Right renal pelvis (tissue), 4 donors: ENCODE data around the gene TRIM14. TPM values are rescaled to one million over a fixed set of nuclear protein-coding genes. Genes with fewer than 3 reads are reported as not detected.
A peak's percentile ranks its signal among the peaks of the same experiment; 100 is the strongest.
"Not testable (repeated sequence)": the region's sequence is repeated elsewhere in the genome, so short reads cannot be mapped to it uniquely, and the experiment has no call there.

Experiments
- DNase-seq, 4 donors: peaks; one replicate each; pipeline ENCODE4 v3.0.0-alpha.2; 2013; ENCODE audit warnings: low read depth in 4 of 4, low spot score in 3 of 4, missing footprints in 1 of 4
- polyA plus RNA-seq, 4 donors: library from polyadenylated mRNA; unstranded; fragments of 120-200 nt; gene quantifications; one replicate each; pipeline ENCODE4 v1.2.1, GENCODE V29; 2013; ENCODE audit not compliant: insufficient read length in 4 of 4

TRIM14 gene
- polyA plus RNA-seq, 4 donors, result 4.8 to 6.5 (median 5.2) TPM

DNA sequence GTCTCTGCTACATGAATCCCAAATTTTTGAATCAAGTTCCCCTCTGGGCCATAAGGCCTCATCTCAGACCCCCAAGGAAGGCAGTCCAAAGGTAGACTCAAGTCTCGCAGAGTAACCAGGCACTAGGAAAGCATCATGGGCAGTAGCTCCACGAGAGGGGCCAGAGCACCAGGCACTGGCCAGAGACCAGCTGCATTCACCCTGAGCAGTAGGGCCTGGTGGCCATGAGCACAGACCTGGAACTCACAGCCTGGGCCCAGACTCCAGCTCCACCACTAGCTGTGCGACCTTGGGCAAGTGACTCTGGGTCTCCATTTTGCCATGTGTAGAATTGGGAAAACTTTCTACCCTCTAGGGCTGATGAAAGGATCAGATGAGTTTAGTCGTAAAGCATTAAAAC is 34.0 kb downstream of the TRIM14 start:
- DNase-seq, result no peak

DNA sequence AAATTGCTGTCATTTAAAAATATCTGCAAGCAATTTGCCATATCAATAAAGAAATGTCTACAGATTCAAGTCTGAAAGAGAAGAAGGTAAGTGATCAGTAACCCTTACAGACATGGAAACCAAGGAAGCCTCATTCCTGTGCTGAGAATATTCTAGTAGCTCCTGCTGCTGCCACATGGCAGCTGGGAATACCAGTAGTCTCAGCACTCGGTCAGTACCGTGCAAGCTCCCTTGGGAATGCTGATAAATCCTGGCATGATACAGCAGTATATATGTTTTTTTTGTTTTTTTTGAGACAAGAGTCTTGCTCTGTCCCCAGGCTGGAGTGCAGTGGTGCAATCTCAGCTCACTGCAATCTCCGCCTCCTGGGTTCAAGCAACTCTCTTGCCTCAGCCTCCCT is 34.6 kb downstream of the TRIM14 start:
- DNase-seq, result no peak

DNA sequence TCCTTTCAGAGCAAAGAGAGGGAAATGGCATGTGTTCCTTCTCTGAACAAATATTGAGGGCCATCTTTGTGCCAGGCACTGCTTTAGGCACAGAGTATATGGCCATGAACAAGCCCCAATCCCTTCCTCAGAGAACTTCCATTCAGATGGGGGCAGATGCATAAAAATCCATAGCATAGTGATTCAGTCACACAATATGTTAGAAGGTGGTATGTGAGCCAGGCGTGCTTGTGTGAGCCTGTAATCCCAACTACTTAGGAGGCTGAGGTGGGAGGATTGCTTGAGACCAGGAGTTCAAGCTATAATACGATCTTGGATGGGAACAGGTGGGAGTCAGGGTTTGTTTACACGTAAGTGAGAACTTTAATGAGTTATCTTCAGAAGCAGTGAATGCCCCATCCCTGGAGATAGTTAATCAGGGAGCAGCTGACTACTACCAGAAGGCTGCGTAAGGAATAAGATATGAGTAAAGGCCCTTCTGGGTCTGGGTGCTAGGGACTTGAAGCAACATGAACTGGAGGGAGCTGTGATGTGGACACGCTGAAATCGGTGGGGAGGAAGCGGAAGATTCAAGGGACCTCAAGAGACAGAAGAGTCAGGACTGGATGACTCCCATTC is 35.3 kb downstream of the TRIM14 start:
- DNase-seq, result no peak

DNA sequence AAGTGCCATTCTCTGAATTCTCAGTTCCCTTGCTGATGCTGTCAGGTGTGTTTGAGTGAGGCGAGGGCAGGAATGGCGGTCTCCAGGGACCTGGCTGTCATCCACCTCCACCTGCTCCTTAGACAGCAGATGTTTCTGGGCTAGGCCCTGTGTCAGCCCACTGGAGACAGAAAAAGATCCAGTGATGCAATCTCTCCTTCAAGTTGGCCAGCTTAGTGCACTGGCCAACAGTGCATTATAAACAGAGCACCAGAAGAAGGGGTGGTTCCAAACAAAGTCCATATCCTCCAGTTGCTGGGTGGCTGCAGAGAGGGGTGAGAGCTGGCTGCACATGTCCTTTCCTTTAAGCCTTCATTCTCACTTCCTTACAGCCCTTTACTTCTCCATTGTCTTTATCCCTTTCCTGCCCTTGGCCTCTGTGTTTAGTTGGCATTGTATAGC is 35.9 kb downstream of the TRIM14 start:
- no peak for DNase-seq

DNA sequence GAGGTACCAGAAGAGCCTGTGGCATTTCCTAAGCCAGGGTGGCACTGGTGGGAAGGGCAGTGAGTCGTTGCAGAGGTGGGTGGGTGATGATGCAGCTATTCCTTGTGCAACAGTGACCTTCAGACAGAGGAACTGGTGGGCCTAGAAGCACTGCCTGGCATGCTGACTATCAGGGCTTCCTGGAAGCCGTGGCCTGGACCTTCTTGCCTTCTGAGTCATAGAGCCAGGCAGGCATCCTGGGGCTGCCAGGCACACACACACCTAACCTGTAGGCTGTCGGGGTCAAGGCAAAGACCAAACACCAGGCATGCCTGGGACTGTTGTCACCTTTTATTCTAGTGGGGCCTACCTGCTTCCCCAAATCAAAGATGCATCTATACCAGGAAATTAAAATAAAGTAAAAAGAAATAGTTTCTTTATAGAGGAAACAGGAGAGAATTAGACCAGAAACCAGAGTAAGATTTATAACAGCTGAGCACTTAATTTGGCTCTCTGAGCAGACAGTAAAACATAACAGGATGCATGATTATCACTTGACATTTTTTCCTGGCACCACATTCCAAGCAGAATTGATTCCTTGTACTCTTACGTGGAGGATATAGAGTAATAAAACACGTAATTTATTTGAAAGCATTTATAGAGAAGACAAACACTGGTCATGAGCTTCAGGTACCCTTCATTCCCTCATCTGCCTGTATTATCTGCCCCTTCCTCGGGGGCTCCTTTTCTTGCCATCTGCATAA is 37.4 kb downstream of the TRIM14 start:
- no peak for DNase-seq

DNA sequence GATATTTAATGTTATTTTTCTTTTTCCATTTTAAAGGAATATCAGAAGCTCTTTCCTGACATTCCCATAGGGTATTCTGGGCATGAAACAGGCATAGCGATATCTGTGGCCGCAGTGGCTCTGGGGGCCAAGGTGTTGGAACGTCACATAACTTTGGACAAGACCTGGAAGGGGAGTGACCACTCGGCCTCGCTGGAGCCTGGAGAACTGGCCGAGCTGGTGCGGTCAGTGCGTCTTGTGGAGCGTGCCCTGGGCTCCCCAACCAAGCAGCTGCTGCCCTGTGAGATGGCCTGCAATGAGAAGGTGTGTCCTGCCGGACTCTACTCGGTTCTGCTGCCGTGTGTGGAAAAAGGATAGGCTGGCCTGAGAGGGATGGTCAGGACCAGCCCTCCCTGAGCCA is 38.2 kb downstream of the TRIM14 start:
- DNase-seq, result no peak

DNA sequence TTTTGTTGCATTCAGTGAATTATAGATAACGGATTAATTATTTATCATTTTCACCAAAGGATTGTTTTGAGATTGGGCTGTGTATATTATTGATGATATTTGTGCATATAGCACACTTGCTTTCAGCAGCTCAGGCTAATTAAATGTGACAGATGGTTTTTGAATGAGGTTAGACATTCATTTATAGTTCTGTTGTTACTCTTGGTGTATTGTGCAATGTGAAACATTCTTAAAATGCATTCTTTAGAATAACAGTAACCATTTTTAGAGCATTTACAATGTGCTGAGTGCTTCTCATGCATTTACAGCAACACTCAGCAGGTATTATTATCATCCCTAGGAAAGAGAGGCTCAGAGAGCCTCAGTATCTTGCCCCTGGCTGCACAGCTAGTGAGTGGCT is 38.7 kb downstream of the TRIM14 start:
- no peak for DNase-seq

DNA sequence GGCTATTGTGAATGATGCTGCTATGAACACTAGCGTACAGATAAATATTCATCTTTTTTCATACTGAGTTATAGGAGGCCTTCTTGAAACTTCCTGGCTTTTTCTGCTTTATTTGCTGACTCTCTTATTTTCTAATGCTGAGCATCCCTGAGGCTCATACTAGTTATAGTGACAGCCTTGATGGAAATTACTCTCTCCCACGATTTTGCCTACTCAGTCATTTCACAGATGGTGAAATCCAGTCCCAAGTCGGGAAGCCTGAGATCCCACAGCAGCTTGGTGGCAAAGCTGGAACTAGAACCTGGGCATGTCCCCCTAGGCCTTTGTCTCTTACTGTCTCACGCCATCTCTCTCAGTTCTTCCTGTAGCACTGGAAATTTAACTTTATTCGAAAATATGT is 40.1 kb downstream of the TRIM14 start:
- no peak for DNase-seq

DNA sequence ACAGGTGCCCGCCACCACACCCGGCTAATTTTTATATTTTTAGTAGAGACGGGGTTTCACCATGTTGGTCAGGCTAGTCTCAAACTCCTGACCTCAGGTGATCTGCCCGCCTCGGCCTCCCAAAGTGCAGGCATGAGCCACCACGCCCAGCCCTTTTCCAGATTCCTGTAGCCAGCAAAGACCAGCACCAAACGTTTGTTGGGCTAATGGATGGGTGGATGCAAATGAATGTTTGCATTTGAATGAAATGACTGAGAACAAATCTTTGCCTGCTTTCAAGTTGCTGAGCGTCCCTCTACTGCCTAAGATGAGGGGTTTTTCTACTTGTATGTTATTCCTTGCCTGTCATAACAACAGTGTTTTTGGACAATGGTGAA is 42.5 kb downstream of the TRIM14 start:
- DNase-seq, result not testable (repeated sequence)

DNA sequence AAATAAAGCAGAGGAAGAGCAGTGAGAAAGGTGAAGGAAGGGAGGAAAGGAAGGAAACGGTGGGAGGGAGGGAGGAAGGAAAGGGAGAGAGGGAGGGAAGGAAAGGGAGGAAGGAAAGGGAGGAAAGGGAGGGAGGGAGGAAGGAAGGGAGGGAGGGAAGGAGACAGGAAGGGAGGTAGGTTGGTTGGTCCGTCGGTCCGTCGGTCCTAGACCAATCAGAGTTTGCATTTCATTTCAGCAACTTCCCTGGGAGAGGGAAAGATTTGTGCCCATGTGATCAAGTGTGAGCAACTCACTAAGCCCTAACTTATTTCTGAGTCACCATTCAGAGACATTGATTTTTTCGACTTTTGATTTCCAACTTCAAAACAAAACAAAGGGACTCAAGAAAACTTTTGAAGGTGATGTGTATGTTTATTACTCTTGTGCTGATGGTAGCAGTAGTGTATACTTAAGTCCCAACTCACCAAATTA is 43.7 kb downstream of the TRIM14 start:
- no peak for DNase-seq

DNA sequence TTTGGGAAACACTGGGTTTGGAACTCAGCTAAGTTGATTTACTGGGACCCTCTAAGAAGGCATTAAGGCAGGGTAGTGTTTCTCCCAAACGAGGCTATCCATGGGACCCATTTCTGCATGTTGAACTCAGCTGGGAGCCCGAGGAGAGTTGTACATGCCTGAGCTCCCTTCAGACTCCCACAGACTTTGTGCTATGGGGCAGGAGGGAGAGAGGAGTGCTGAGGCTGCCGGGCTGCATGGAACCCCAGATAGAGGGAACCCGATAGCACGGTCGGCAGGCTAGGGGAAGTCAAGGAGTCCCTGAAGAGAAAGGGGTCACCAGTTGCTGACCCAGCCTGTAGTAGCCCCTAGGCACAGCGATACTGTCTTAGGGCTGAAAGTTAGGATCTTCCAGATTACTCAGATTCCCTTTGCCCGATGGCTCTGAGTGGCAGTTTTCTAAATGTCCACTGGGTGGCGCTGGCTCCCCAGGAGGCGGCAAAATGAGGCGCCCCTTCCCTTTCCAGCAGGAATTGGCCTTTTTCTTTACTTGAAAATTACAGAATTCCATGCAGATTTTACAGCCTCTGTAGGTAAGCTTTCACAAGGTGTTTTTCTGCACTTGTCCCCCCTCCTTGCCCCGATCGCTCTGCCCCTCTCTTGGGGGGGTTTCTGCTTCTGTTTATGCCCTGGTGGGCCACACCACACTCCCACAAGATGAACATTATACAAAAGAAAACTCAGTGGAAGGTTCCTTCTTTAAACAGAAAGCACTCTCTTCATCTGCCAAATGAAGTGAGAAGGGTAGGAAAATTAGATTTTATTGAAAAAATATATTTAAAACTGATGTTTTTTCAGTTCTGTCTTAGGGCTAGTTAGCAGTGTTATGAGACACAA is 44.7 kb downstream of the TRIM14 start:
- DNase-seq, result peak in 3 of 4 donors; percentile 35 to 51 (median 36)

DNA sequence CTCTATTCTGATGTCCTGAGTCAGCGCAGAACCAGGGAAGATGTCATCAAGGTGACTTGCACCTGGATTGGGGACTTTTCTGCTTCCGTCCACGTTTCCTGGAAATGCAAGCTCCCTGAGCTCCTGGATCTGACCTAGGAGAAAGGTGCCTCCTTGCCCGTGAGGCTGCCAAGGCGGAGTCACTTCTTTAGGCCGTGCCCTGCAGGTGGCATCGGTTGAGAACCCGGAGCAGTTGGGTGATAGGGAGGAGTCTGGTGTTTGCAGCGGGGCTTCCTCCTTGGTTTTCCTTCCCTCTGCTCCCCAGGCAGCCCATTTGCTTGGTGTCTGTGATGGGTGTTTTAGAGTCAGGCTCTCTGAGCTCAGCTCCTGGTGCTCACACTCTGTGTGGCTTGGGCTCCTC is 47.3 kb downstream of the TRIM14 start:
- DNase-seq, result no peak

DNA sequence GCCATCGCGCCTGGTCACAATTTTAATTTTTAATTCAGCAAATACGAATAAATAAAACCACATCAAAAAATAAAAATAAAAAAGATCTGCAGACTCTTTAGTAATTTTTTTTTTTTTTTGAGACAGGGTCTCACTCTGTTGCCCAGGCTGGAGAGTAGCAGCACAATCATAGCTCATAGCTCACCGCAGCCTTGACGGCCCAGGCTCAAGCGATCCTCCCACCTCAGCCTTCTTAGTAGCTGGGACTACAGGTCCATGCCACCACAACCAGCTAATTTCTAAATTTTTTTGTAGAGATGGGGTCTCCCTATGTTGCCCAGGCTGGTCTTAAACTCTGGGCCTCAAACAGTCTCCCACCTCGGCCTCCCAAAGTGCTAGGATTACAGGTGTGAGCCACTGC is 48.3 kb downstream of the TRIM14 start:
- DNase-seq, result no peak

DNA sequence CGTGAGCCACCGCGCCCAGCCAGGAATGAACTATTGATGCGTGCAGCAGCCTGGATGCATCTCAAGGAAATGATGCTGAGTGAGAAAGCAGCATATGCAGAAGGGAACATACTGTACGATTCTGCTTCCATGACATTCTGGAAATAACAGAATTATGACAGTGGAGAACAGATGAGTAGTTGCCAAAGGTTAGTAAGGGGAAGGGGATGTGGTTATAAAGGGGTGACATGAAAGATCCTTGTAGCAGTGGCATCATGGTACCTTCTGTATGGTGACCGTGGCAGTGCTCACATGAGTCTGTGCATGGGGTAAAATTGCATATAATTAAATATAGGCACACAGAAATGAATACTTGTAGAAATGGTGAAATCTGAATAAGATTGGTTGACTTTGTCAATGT is 49.5 kb downstream of the TRIM14 start:
- DNase-seq, result no peak

DNA sequence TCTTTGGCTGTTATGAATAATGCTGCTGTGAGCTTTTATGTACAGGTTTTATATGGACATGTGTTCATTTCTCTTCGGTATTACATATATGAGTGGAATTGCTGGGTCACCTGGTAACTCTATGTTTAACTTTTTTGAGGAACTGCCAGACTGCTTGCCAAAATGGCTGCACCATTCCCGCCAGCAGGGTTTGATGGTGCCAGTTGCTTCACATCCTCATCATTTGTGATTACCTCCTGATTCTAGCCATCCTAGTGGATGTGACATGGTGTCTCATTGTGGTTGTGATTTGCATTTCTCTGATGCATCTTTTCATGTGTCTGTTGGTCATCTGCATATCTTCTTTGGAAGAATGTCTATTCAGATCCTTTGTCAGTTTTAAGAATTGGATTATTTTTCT is 51.8 kb downstream of the TRIM14 start:
- DNase-seq, result no peak

DNA sequence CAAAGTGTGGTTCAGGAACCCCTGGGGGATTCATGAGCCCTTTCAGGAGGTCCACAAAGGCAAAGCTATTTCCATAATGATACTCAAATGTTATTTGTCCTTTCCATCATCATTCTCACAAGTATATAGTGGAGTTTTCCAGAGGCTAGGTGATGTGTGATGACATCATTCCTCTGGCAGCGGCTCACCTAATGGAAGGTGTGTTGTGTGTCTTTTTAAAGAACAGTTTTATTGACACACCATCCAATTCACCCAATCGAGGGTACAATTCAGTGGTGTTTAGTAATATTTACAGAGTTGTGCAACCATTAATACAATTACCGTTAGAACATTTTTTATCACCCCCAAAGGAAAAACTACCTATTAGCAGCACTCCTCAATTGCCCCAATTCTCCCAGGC is 52.8 kb downstream of the TRIM14 start:
- DNase-seq, result no peak

DNA sequence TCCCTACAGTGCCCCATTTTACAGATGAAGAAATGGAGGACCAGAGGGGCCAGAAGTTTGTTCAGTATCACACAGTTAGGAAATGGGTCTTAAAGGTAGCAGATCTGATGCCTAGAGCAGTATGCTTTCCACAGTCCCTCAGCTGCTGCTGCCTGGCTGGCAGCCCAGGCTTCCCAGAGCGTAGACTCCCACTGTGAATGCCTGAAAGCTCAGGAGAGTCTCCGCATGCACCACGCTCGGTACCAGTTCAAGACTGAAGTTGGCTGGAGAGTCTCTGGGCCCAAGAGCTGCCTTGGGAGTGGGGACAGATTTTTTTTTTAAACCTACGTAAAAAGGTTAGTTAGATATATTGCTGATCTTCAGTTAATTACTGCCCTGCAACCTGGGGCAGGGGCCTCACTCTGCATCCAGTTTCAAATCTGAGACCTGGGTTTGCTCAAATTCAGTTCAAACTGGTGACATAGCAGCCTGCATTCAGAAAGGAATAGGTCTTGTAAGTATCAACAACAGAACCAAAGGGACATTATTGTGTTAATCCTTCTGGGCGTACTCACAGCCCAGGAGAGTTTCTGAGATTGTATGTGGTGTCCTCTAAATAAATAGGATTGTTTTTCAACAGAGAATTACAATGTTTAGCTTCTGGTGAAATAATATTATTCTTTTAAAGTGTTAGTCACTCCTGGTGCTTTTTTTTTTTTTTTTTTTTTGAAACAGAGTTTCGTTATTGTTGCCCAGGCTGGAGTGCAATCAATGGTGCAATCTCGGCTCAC is 54.2 kb downstream of the TRIM14 start:
- no peak for DNase-seq

DNA sequence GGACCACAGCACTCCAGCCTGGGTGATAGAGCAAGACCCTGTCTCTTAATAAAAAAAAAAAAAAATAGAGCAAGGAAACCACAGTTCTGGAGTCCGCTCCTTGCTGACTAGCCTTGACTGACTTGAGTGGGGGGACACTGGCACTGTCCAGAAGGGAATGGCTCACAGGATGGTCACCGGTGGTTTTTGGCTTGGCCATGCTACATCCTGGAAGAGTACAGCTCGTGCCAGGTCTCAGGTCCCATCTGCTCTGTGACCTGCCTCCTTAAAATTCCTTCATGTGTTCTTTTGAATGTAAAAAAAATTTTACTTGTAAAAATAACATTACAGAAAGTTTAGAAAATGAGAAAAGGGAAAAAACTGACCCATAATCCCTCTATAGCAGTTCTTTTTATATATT is 56.9 kb downstream of the TRIM14 start:
- no peak for DNase-seq

DNA sequence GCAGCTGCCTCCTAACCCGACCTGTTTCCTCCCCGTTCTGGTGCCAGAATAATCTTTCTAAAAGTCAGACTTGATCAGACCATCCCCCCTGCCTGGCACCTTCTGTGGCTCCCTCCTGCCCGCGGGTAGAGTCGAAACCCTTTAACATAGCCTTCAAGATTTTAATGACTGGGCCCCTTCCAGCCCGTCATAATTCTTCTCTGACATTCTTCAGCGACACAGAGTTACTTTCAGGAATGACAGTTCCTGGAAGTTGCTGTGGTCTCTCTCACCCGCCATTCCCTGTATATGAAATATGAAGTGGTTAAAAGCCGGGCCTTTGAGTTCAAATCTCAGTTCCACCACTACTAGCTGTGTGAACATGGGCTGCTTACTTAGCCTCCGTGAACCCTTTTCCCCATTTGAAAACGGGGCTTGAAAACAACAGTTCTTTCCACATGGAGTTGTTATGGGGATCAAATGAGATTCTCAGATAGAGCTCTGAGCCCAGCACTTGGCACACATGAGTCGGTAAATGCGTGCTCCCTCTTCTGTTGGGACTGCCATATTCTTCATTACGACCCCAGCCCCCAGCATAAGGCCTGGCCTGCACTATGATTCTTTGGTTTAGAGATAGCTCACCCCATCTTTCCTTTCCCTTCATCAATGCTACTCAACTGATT is 61.8 kb downstream of the TRIM14 start:
- DNase-seq, result peak in 3 of 4 donors; percentile 22 to 35 (median 24)
